NK-92 (cell line): ENCODE data around the gene FAM83F.
"Not testable (repeated sequence)": the region's sequence is repeated elsewhere in the genome, so short reads cannot be mapped to it uniquely, and the experiment has no call there.

Source experiments
- DNase-seq: peaks from one replicate; lab custom pipeline; 2025; ENCODE audit not compliant: unreplicated experiment; lab: John Stamatoyannopoulos, UW

Gene FAM83F

GRCh38 chr22:39992894-39993293, 1.9 kb upstream of the FAM83F start:
- DNase-seq = not testable (repeated sequence)

GRCh38 chr22:39994041-39994565, 651 bp upstream of the FAM83F start:
- DNase-seq = no peak

GRCh38 chr22:39995393-39996252, 869 bp downstream of the FAM83F start:
- DNase-seq = no peak

GRCh38 chr22:39996732-39997131, 2.0 kb downstream of the FAM83F start:
- no peak for DNase-seq

GRCh38 chr22:39997421-39997820, 2.7 kb downstream of the FAM83F start:
- DNase-seq = no peak

GRCh38 chr22:39997939-39998726, 3.4 kb downstream of the FAM83F start:
- DNase-seq = no peak

- DNase-seq = no peak
These were observed 4.5 kb downstream of the FAM83F start for GRCh38 chr22:39999144-39999757.

GRCh38 chr22:40000171-40000570, 5.4 kb downstream of the FAM83F start:
- DNase-seq = no peak

- DNase-seq = no peak
These were observed 6.4 kb downstream of the FAM83F start for GRCh38 chr22:40001106-40001505.

- no peak for DNase-seq
These were observed 7.2 kb downstream of the FAM83F start for GRCh38 chr22:40001800-40002577.

- no peak for DNase-seq
These were observed 8.4 kb downstream of the FAM83F start for GRCh38 chr22:40002935-40003715.

GRCh38 chr22:40004836-40005235, 10.1 kb downstream of the FAM83F start:
- DNase-seq = no peak

GRCh38 chr22:40006641-40007040, 11.9 kb downstream of the FAM83F start:
- no peak for DNase-seq

- no peak for DNase-seq
These were observed 13.3 kb downstream of the FAM83F start for GRCh38 chr22:40007853-40008710.

GRCh38 chr22:40008726-40009291, 14.1 kb downstream of the FAM83F start:
- DNase-seq = no peak

- no peak for DNase-seq
These were observed 14.6 kb downstream of the FAM83F start for GRCh38 chr22:40009292-40009774.

GRCh38 chr22:40009951-40010671, 15.4 kb downstream of the FAM83F start:
- DNase-seq = no peak

- DNase-seq = no peak
These were observed 16.0 kb downstream of the FAM83F start for GRCh38 chr22:40010746-40011145.
